Smooth muscle cell of the brain vasculature (primary cell): ENCODE results near the gene HIP1.
"Not testable (repeated sequence)": the region's sequence is repeated elsewhere in the genome, so short reads cannot be mapped to it uniquely, and the experiment has no call there.

Experiments
- DNase-seq: peaks from one replicate; pipeline ENCODE4 v3.0.0-alpha.2; 2012; ENCODE audit warnings: low read depth, low spot score

The HIP1 gene

GRCh38 chr7:75716992-75717626, 21.6 kb downstream of the HIP1 start:
- no peak for DNase-seq

GRCh38 chr7:75715864-75716263, 22.9 kb downstream of the HIP1 start:
- no peak for DNase-seq

- DNase-seq = no peak
Measured at GRCh38 chr7:75712517-75713361, 26.0 kb downstream of the HIP1 start.

- no peak for DNase-seq
Measured at GRCh38 chr7:75711656-75712514, 26.9 kb downstream of the HIP1 start.

GRCh38 chr7:75711076-75711475, 27.7 kb downstream of the HIP1 start:
- no peak for DNase-seq

- DNase-seq = no peak
Measured at GRCh38 chr7:75704928-75705327, 33.8 kb downstream of the HIP1 start.

GRCh38 chr7:75702515-75702914, 36.2 kb downstream of the HIP1 start:
- DNase-seq = no peak

- no peak for DNase-seq
Measured at GRCh38 chr7:75699993-75700392, 38.7 kb downstream of the HIP1 start.

- no peak for DNase-seq
Measured at GRCh38 chr7:75698358-75698757, 40.4 kb downstream of the HIP1 start.

- DNase-seq = no peak
Measured at GRCh38 chr7:75696263-75697037, 42.3 kb downstream of the HIP1 start.

- DNase-seq = no peak
Measured at GRCh38 chr7:75694638-75695399, 43.9 kb downstream of the HIP1 start.

- not testable (repeated sequence) for DNase-seq
Measured at GRCh38 chr7:75693668-75694067, 45.1 kb downstream of the HIP1 start.

- no peak for DNase-seq
Measured at GRCh38 chr7:75691793-75692543, 46.8 kb downstream of the HIP1 start.

- no peak for DNase-seq
Measured at GRCh38 chr7:75690121-75690523, 48.6 kb downstream of the HIP1 start.

GRCh38 chr7:75689246-75690099, 49.3 kb downstream of the HIP1 start:
- no peak for DNase-seq

- DNase-seq = no peak
Measured at GRCh38 chr7:75688200-75689136, 50.3 kb downstream of the HIP1 start.

- DNase-seq = no peak
Measured at GRCh38 chr7:75687246-75688088, 51.3 kb downstream of the HIP1 start.
